HEK293T (cell line): ENCODE results near the gene ALOX12B.
"Not testable (repeated sequence)": the region's sequence is repeated elsewhere in the genome, so short reads cannot be mapped to it uniquely, and the experiment has no call there.

Experiments used
- CTCF ChIA-PET: fragments of 350-600 bp; formaldehyde crosslinking; extraction: SDS; loops from one replicate; lab custom pipeline; 2021; ENCODE audit warnings: antibody characterized with exemption, inconsistent platforms; lab: Yijun Ruan, JAX
- POLR2A ChIA-PET: fragments of 350-600 bp; formaldehyde crosslinking; extraction: SDS; loops from one replicate; lab custom pipeline; 2020; ENCODE audit warnings: antibody characterized with exemption, inconsistent platforms; lab: Yijun Ruan, JAX
- DNase-seq: peaks from one replicate; pipeline ENCODE4 v3.0.0; 2012; ENCODE audit warnings: mixed read lengths; ENCODE audit errors: extremely low spot score
- ARNT ChIP-seq: fragments of 450-650 bp; IDR thresholded peaks from 2 replicates; pipeline ENCODE4 v1.6.1; 2017; ENCODE audit warnings: mild to moderate bottlenecking
- BHLHE40 ChIP-seq: fragments of 450-650 bp; IDR thresholded peaks from 2 replicates; pipeline ENCODE4 v1.6.1; 2016; ENCODE audit warnings: mild to moderate bottlenecking, moderate library complexity, borderline replicate concordance
- CTBP1 ChIP-seq: fragments of 450-650 bp; IDR thresholded peaks from 2 replicates; pipeline ENCODE4 v1.6.1; 2016; ENCODE audit warnings: borderline replicate concordance
- ELF4 ChIP-seq: fragments of 450-650 bp; IDR thresholded peaks from 2 replicates; pipeline ENCODE4 v1.6.1; 2017; ENCODE audit warnings: antibody characterized with exemption
- FOXA1 ChIP-seq: fragments of 450-650 bp; IDR thresholded peaks from 2 replicates; pipeline ENCODE4 v1.6.1; 2016; ENCODE audit warnings: mild to moderate bottlenecking
- FOXK2 ChIP-seq: fragments of 450-650 bp; IDR thresholded peaks from 2 replicates; pipeline ENCODE4 v1.6.1; 2016; ENCODE audit warnings: mild to moderate bottlenecking
- FOXM1 ChIP-seq: fragments of 450-650 bp; IDR thresholded peaks from 2 replicates; pipeline ENCODE4 v1.6.1; 2017; ENCODE audit warnings: mild to moderate bottlenecking, borderline replicate concordance
- HDGF ChIP-seq: fragments of 450-650 bp; IDR thresholded peaks from 2 replicates; pipeline ENCODE4 v1.6.1; 2017; ENCODE audit warnings: antibody characterized with exemption, borderline replicate concordance
- L3MBTL2 ChIP-seq: fragments of 450-650 bp; conservative IDR thresholded peaks from 2 replicates; pipeline ENCODE4 v1.6.1; 2016; ENCODE audit warnings: mild to moderate bottlenecking
- LEF1 ChIP-seq: fragments of 450-650 bp; IDR thresholded peaks from 2 replicates; pipeline ENCODE4 v1.6.1; 2017; ENCODE audit warnings: mild to moderate bottlenecking, borderline replicate concordance
- NFRKB ChIP-seq: fragments of 450-650 bp; IDR thresholded peaks from 2 replicates; pipeline ENCODE4 v1.6.1; 2016; ENCODE audit warnings: mild to moderate bottlenecking, moderate library complexity
- PKNOX1 ChIP-seq: fragments of 450-650 bp; IDR thresholded peaks from 2 replicates; pipeline ENCODE4 v1.6.1; 2016
- SP1 ChIP-seq: fragments of 450-650 bp; IDR thresholded peaks from 2 replicates; pipeline ENCODE4 v1.6.1; 2017
- SUZ12 ChIP-seq: fragments of 450-650 bp; IDR thresholded peaks from 2 replicates; pipeline ENCODE4 v1.6.1; 2016; ENCODE audit warnings: mild to moderate bottlenecking
- TARDBP ChIP-seq: fragments of 450-650 bp; IDR thresholded peaks from 2 replicates; pipeline ENCODE4 v1.6.1; 2016
- ZNF384 ChIP-seq: fragments of 450-650 bp; IDR thresholded peaks from 2 replicates; pipeline ENCODE4 v1.6.1; 2016

ALOX12B gene

GRCh38 chr17:8031950-8032349, 55.6 kb downstream of the ALOX12B start:
- CTCF ChIA-PET, result interaction anchor here (1.3 kb wide), 1 partner anchor 25 kb away, joined by 4 read pairs; no protein-coding TSS in a partner anchor
- TF ChIP-seq SUZ12 (no peak), FOXA1 (no peak), LEF1 (no peak), SP1 (no peak), TARDBP (no peak), HDGF (no peak), PKNOX1 (no peak), L3MBTL2 (no peak), ARNT (no peak), FOXK2 (no peak), FOXM1 (no peak), ZNF384 (no peak), CTBP1 (no peak), NFRKB (no peak), BHLHE40 (no peak), ELF4 (no peak)
- DNase-seq, result no peak
- POLR2A ChIA-PET, result no interaction called here

GRCh38 chr17:8031261-8031661, 56.3 kb downstream of the ALOX12B start:
- ChIA-PET CTCF (interaction anchor here (1.3 kb wide), 1 partner anchor 26 kb away, joined by 4 read pairs; no protein-coding TSS in a partner anchor), POLR2A (no interaction called here)

GRCh38 chr17:8029121-8029520, 58.4 kb downstream of the ALOX12B start:
- ChIA-PET POLR2A (no interaction called here), CTCF (interaction anchor here (1.8 kb wide), 1 partner anchor 12 kb away, joined by 4 read pairs; no protein-coding TSS in a partner anchor)
- no peak for DNase-seq
- TF ChIP-seq TARDBP (no peak), FOXM1 (no peak), ZNF384 (no peak)

More at GRCh38 chr17:8031261-8031661, 56.3 kb downstream of the ALOX12B start:
- TF ChIP-seq LEF1 (no peak), TARDBP (no peak), ARNT (no peak), FOXK2 (no peak), SP1 (no peak)
- no peak for DNase-seq

- no peak for DNase-seq
- CTCF ChIA-PET, result interaction anchor here (2.0 kb wide), 1 partner anchor 16 kb away, joined by 5 read pairs; no protein-coding TSS in a partner anchor
- no peak for TF ChIP-seq ARNT
- TF ChIP-seq FOXM1, result no peak
- TF ChIP-seq BHLHE40, result no peak
- TF ChIP-seq HDGF, result no peak
- TF ChIP-seq CTBP1, result no peak
- POLR2A ChIA-PET, result no interaction called here
These were observed 62.2 kb downstream of the ALOX12B start for GRCh38 chr17:8025176-8025911.

GRCh38 chr17:8024161-8024560, 63.4 kb downstream of the ALOX12B start:
- CTCF ChIA-PET, result interaction anchor here (0.6 to 2.0 kb wide), 2 partner anchors 18 to 1114 kb away, joined by 3 to 5 read pairs; no protein-coding TSS in a partner anchor
- POLR2A ChIA-PET, result not testable (repeated sequence)

More at GRCh38 chr17:8024161-8024560, 63.4 kb downstream of the ALOX12B start:
- DNase-seq, result not testable (repeated sequence)
